ENCODE data around the gene FOXP4. TPM values are rescaled to one million over a fixed set of nuclear protein-coding genes. Genes with fewer than 3 reads are reported as not detected.

FOXP4 gene
- total RNA-seq, 1 donor from 2014 or later, result 2.7 TPM

- H2AFZ ChIP-seq (replicated peaks), result no peak overlapping the region
Measured at GRCh38 chr6:41604006-41604405, 57.8 kb downstream of the FOXP4 start.

GRCh38 chr6:41605649-41606048 is 59.5 kb downstream of the FOXP4 start:
- Mint-ChIP-seq H3K4me1 (peaks cover 15% of the 10 kb centered on the region), H3K9me3 (no peaks in the 10 kb centered on the region), H3K36me3 (no peaks in the 10 kb centered on the region), H3K27me3 (ENCODE audit: insufficient read depth, low read depth) (peaks cover 6% of the 10 kb centered on the region), H3K4me3 (no peak overlapping the region), H3K27ac (peak overlapping the region; percentile 13)
- no peaks in the 10 kb centered on the region for H3K27me3 ChIP-seq
- no peak overlapping the region for H3K9ac ChIP-seq
- peaks cover 3% of the 10 kb centered on the region for H4K20me1 ChIP-seq (ENCODE audit: low read depth)
- no peak overlapping the region for H3K4me2 ChIP-seq
- H3F3A ChIP-seq (ENCODE audit: low read depth), result peaks cover 15% of the 10 kb centered on the region
- no peak overlapping the region for H2AFZ ChIP-seq (replicated peaks)
- TF ChIP-seq CTCF (IDR thresholded peaks at IDR 0.05) (no peak), EZH2phosphoT487 (IDR thresholded peaks at IDR 0.05) (no peak), EZH2 (IDR thresholded peaks at IDR 0.05) (no peak)
- no peaks in the 10 kb centered on the region for H3K36me3 ChIP-seq
- no peak overlapping the region for H3K4me3 ChIP-seq
- DNase-seq (ENCODE audit: low spot score), result no peak
- no peaks in the 10 kb centered on the region for H3K9me3 ChIP-seq (ENCODE audit: low read depth)
- no peak overlapping the region for H3K27ac ChIP-seq
- peaks cover 7% of the 10 kb centered on the region for H3K4me1 ChIP-seq
- no peaks in the 10 kb centered on the region for H3K79me2 ChIP-seq (ENCODE audit: low read depth)

More at GRCh38 chr6:41604006-41604405, 57.8 kb downstream of the FOXP4 start:
- Mint-ChIP-seq H3K9me3 (no peaks in the 10 kb centered on the region), H3K27me3 (ENCODE audit: insufficient read depth, low read depth) (peaks cover 4% of the 10 kb centered on the region), H3K36me3 (no peaks in the 10 kb centered on the region), H3K4me1 (peaks cover 15% of the 10 kb centered on the region), H3K27ac (no peak overlapping the region), H3K4me3 (no peak overlapping the region)
- H4K20me1 ChIP-seq (ENCODE audit: low read depth), result peaks cover 3% of the 10 kb centered on the region
- no peak overlapping the region for H3K4me3 ChIP-seq
- no peak for DNase-seq (ENCODE audit: low spot score)
- no peaks in the 10 kb centered on the region for H3K36me3 ChIP-seq
- no peaks in the 10 kb centered on the region for H3K79me2 ChIP-seq (ENCODE audit: low read depth)
- no peaks in the 10 kb centered on the region for H3K9me3 ChIP-seq (ENCODE audit: low read depth)
- no peak overlapping the region for H3K27ac ChIP-seq
- no peak overlapping the region for H3K4me2 ChIP-seq
- H3F3A ChIP-seq (ENCODE audit: low read depth), result peaks cover 16% of the 10 kb centered on the region
- H3K9ac ChIP-seq, result no peak overlapping the region
- no peak for TF ChIP-seq EZH2 (IDR thresholded peaks at IDR 0.05)
- TF ChIP-seq CTCF (IDR thresholded peaks at IDR 0.05), result no peak
- TF ChIP-seq EZH2phosphoT487 (IDR thresholded peaks at IDR 0.05), result no peak
- H3K4me1 ChIP-seq, result peaks cover 7% of the 10 kb centered on the region
- H3K27me3 ChIP-seq, result no peaks in the 10 kb centered on the region

GRCh38 chr6:41607036-41607435 is 60.9 kb downstream of the FOXP4 start:
- Histone ChIP-seq H3K9me3 (ENCODE audit: low read depth) (no peaks in the 10 kb centered on the region), H3K4me1 (peaks cover 7% of the 10 kb centered on the region), H3K4me3 (no peak overlapping the region), H3K4me2 (no peak overlapping the region), H3K27me3 (no peaks in the 10 kb centered on the region), H3K36me3 (no peaks in the 10 kb centered on the region), H3K9ac (no peak overlapping the region), H2AFZ (replicated peaks) (no peak overlapping the region), H3F3A (ENCODE audit: low read depth) (peaks cover 4% of the 10 kb centered on the region), H3K79me2 (ENCODE audit: low read depth) (no peaks in the 10 kb centered on the region), H4K20me1 (ENCODE audit: low read depth) (no peaks in the 10 kb centered on the region), H3K27ac (no peak overlapping the region)
- Mint-ChIP-seq H3K4me1 (peaks cover 15% of the 10 kb centered on the region), H3K27ac (no peak overlapping the region), H3K9me3 (no peaks in the 10 kb centered on the region), H3K27me3 (ENCODE audit: insufficient read depth, low read depth) (peaks cover 6% of the 10 kb centered on the region), H3K4me3 (peak overlapping the region; percentile 22), H3K36me3 (no peaks in the 10 kb centered on the region)
- TF ChIP-seq CTCF (IDR thresholded peaks at IDR 0.05), result no peak
- TF ChIP-seq EZH2phosphoT487 (IDR thresholded peaks at IDR 0.05), result no peak
- TF ChIP-seq EZH2 (IDR thresholded peaks at IDR 0.05), result no peak
- DNase-seq (ENCODE audit: low spot score), result no peak

Data from neural progenitor cell (in vitro differentiated cells).